ENCODE measurements around the gene MTHFD1. TPM values are rescaled to one million over a fixed set of nuclear protein-coding genes. Genes with fewer than 3 reads are reported as not detected.
"Not testable (repeated sequence)": the region's sequence is repeated elsewhere in the genome, so short reads cannot be mapped to it uniquely, and the experiment has no call there.

Gene MTHFD1
- total RNA-seq, 4 donors from 2014 or later = 33.3 to 39.9 (median 35.8) TPM

- Histone ChIP-seq H3K4me3 (no peak overlapping the region), H3K4me1 (no peaks in the 10 kb centered on the region), H3K36me3 (no peaks in the 10 kb centered on the region), H3K27me3 (no peaks in the 10 kb centered on the region), H3K27ac (replicated peaks in 1 of 4) (no peak overlapping the region), H3K9me3 (no peaks in the 10 kb centered on the region)
- TF ChIP-seq EP300 (IDR thresholded peaks at IDR 0.05) (no peak), POLR2A (IDR thresholded peaks at IDR 0.05; ENCODE audit: low read depth) (no peak), CTCF (IDR thresholded peaks at IDR 0.05) (no peak), POLR2AphosphoS5 (IDR thresholded peaks at IDR 0.05) (no peak)
- intact Hi-C loops (cut with DNase I) = no loop called here
- no peak for DNase-seq (ENCODE audit: extremely low spot score)
- WGBS = 86% methylated on average over 6 of the region's 6 CpGs
These were observed 38.2 kb upstream of the MTHFD1 start for GRCh38 chr14:64349741-64350490.

GRCh38 chr14:64363265-64363846 lies 24.8 kb upstream of the MTHFD1 start:
- intact Hi-C loops (cut with DNase I) = no loop called here
- Histone ChIP-seq H3K4me1 (no peaks in the 10 kb centered on the region), H3K27me3 (no peaks in the 10 kb centered on the region), H3K4me3 (no peak overlapping the region), H3K36me3 (no peaks in the 10 kb centered on the region), H3K27ac (replicated peaks in 1 of 4) (no peak overlapping the region), H3K9me3 (no peaks in the 10 kb centered on the region)
- DNase-seq (ENCODE audit: extremely low spot score) = no peak
- WGBS = 78% methylated on average over 3 of the region's 3 CpGs
- TF ChIP-seq EP300 (IDR thresholded peaks at IDR 0.05) (no peak), CTCF (IDR thresholded peaks at IDR 0.05) (no peak), POLR2A (IDR thresholded peaks at IDR 0.05; ENCODE audit: low read depth) (no peak), POLR2AphosphoS5 (IDR thresholded peaks at IDR 0.05) (no peak)

- Histone ChIP-seq H3K27ac (replicated peaks in 1 of 4) (no peak overlapping the region), H3K4me3 (no peak overlapping the region), H3K4me1 (no peaks in the 10 kb centered on the region), H3K9me3 (no peaks in the 10 kb centered on the region), H3K36me3 (no peaks in the 10 kb centered on the region), H3K27me3 (no peaks in the 10 kb centered on the region)
- TF ChIP-seq CTCF (IDR thresholded peaks at IDR 0.05) = no peak
- TF ChIP-seq POLR2A (IDR thresholded peaks at IDR 0.05; ENCODE audit: low read depth) = no peak
- TF ChIP-seq EP300 (IDR thresholded peaks at IDR 0.05) = no peak
- no peak for TF ChIP-seq POLR2AphosphoS5 (IDR thresholded peaks at IDR 0.05)
- WGBS = 78% methylated on average over 3 of the region's 3 CpGs
- intact Hi-C loops (cut with DNase I) = no loop called here
- DNase-seq (ENCODE audit: extremely low spot score) = no peak
These were observed 23.2 kb upstream of the MTHFD1 start for GRCh38 chr14:64364907-64365306.

- intact Hi-C loops (cut with DNase I); H3K9me3 ChIP-seq; H3K27ac ChIP-seq (replicated peaks in 1 of 4); H3K36me3 ChIP-seq; H3K4me3 ChIP-seq; DNase-seq (ENCODE audit: extremely low spot score); H3K27me3 ChIP-seq; H3K4me1 ChIP-seq: not testable (repeated sequence)
- 95% methylated on average over 9 of the region's 9 CpGs for WGBS
These were observed 22.7 kb upstream of the MTHFD1 start for GRCh38 chr14:64365358-64365889.

GRCh38 chr14:64369201-64369600 lies 19.0 kb upstream of the MTHFD1 start:
- no peaks in the 10 kb centered on the region for H3K9me3 ChIP-seq
- no peaks in the 10 kb centered on the region for H3K36me3 ChIP-seq
- no peaks in the 10 kb centered on the region for H3K4me1 ChIP-seq
- WGBS = 98% methylated on average over 2 of the region's 2 CpGs
- TF ChIP-seq POLR2A (IDR thresholded peaks at IDR 0.05; ENCODE audit: low read depth) (no peak), POLR2AphosphoS5 (IDR thresholded peaks at IDR 0.05) (no peak), CTCF (IDR thresholded peaks at IDR 0.05) (no peak), EP300 (IDR thresholded peaks at IDR 0.05) (no peak)
- DNase-seq (ENCODE audit: extremely low spot score) = no peak
- no peak overlapping the region for H3K27ac ChIP-seq (replicated peaks in 1 of 4)
- no peaks in the 10 kb centered on the region for H3K27me3 ChIP-seq
- no peak overlapping the region for H3K4me3 ChIP-seq
- intact Hi-C loops (cut with DNase I) = no loop called here
